ENCODE data around the gene SDHA.

The SDHA gene

DNA sequence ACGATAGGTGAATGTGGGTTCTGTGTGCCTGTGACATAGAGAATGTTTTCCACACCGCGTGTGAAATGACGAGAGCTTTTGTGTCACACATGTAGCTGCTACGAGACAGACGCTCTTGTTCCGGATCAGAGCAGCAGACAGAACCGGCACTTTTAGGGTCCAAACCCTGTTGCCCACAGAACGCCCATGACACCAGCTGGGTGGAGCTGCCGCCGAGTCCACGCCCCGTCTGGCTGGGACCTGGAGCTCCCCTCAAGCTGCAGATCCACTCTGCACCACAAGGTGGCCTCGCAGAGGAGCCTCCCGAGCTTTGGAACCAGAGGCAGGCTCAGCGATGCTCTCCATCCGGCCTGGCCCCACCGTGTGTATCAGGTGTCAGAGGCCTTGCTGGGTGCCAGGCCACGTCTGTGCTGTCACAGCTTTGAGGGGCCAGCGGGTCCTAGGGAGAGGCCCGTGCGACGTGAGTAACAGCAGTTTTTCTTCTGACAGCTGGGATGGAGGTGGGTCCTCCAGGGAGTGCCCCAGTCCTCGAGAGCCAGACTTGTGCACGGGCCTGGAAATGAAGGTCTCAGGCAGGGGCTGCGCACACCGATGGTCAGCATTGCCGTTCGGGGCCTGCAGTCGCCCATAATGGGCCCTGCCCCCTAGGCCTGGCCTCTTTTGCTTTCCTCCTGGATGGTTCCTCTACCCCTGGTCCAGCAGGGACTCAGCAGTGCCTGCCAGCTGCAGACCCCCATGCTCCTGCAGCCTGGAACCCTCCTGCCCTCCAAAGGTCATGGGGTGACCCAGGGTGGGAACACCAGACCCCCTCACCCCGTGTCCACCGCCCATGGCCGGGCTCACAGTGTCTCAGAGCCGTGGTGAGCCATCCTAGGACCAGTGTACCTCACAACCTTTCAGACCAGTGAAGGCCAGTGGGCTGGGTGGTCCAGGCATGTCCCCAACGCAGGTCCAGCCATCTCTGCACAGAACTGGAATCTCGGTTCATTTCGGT lies 29.3 kb upstream of the SDHA start:
- no peak for TF ChIP-seq JUND (IDR thresholded peaks at IDR 0.05; ENCODE audit: low read depth)
- DNase-seq (ENCODE audit: low read depth in 1 of 2, low spot score in 1 of 2) = peak; percentile 93 to 97
- in situ Hi-C loops (cut with HindIII; ENCODE audit: low pct_unique_long_range_greater_than_20kb, low sequenced_read_pairs) = no loop called here

GRCh38 chr5:189486-189885 lies 28.6 kb upstream of the SDHA start:
- in situ Hi-C loops (cut with HindIII; ENCODE audit: low pct_unique_long_range_greater_than_20kb, low sequenced_read_pairs) = no loop called here
- no peak for TF ChIP-seq JUND (IDR thresholded peaks at IDR 0.05; ENCODE audit: low read depth)
- DNase-seq (ENCODE audit: low read depth in 1 of 2, low spot score in 1 of 2) = no peak

GRCh38 chr5:189976-190365 lies 28.1 kb upstream of the SDHA start:
- no peak for TF ChIP-seq JUND (IDR thresholded peaks at IDR 0.05; ENCODE audit: low read depth)
- no peak for DNase-seq (ENCODE audit: low read depth in 1 of 2, low spot score in 1 of 2)
- in situ Hi-C loops (cut with HindIII; ENCODE audit: low pct_unique_long_range_greater_than_20kb, low sequenced_read_pairs) = no loop called here

DNA sequence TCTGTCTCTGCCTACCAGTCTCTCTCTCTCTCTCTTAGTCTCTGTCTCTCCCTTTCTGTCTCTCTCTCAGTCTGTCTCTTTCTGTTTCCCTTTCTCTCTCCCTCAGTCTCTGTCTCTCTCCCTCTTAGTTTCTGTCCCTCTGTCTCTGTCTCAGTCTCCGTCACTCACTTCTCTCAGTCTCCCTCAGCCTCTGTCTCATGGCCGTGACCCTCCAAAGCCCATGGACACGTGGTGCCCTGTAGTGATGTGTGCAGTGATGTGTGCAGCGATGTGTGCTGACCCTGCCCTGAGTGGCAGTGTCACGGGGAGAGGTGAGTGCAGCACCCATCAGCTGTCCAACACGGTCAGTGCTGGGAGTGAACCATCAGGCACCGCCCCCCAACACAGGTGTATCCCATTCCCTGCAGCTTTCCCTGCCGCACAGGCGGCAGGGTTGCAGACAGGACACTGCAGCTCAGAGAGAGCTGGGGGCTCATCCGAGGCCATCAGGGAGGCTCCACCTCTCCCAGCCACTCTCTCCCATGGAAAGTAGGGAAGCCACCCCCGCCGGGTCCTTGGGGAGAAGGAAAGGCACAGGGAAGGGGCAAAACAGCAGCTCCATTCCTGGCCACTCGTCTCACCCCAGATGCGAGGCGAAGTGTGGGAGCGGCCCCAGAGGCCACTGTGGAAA lies 27.6 kb upstream of the SDHA start:
- DNase-seq (ENCODE audit: low read depth in 1 of 2, low spot score in 1 of 2) = peak in 1 of 2 experiments; percentile 57
- in situ Hi-C loops (cut with HindIII; ENCODE audit: low pct_unique_long_range_greater_than_20kb, low sequenced_read_pairs) = no loop called here

GRCh38 chr5:191036-191948 lies 26.8 kb upstream of the SDHA start, which contains the start of gene LRRC14B:
Gene LRRC14B, plus strand, starts transcription at chr5:191495. Its CDS starts 44 bp downstream, at chr5:191539.
- in situ Hi-C loops (cut with HindIII; ENCODE audit: low pct_unique_long_range_greater_than_20kb, low sequenced_read_pairs) = no loop called here
- no peak for TF ChIP-seq JUND (IDR thresholded peaks at IDR 0.05; ENCODE audit: low read depth)
- DNase-seq (ENCODE audit: low read depth in 1 of 2, low spot score in 1 of 2) = peak; percentile 46 to 48

More for the DNA sequence above, 27.6 kb upstream of the SDHA start:
- TF ChIP-seq JUND (IDR thresholded peaks at IDR 0.05; ENCODE audit: low read depth) = no peak

DNA sequence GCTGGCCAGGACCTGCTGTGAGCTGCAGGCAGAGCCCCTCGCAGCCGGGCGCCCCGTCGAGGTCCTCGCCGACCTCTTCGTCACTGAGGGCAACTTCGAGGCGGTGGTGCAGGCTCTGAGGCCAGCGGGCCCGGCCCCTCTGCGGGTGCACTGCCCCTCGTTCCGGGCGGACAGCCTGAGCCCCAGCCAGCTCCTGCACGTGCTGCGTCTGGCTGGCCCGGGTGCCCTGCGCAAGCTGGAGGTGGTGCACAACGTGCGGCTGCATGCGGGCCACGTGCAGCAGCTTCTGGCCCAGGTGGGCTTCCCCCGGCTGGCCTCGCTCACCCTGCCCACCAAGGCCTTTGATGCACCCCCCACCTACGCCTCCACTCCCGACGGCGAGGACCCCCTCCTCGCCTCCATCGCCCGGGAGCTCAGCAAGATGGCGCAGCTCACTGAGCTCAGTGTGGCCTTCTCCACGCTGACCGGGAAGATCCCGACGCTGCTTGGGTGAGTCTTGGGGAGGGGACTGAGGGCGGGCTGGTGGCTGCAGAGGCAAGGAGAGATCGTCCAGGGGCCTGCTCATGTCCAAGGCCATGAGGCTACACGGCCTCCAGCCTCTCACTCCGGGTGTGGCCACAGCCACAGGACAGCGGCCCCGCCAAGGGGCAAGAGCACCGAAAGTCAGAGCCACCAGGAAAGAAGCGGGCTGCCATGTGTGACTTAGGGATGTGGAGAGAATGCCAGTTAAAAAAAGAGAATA lies 26.0 kb upstream of the SDHA start:
- DNase-seq (ENCODE audit: low read depth in 1 of 2, low spot score in 1 of 2) = no peak
- in situ Hi-C loops (cut with HindIII; ENCODE audit: low pct_unique_long_range_greater_than_20kb, low sequenced_read_pairs) = no loop called here
- no peak for TF ChIP-seq JUND (IDR thresholded peaks at IDR 0.05; ENCODE audit: low read depth)

DNA sequence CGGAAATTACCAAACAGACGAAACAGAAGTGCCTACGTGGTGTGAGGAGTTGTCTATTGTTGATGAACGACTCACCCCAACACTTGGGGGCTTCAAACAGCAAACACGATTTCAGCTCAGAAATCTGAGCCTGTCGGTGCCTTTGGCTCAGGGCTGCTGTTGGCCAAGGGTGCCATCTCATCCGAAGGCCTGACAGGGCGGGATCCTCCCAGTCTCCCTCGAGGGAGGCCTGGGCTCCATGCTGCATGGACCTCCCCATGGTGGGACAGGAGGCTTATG lies 25.5 kb upstream of the SDHA start:
- in situ Hi-C loops (cut with HindIII; ENCODE audit: low pct_unique_long_range_greater_than_20kb, low sequenced_read_pairs) = no loop called here
- DNase-seq (ENCODE audit: low read depth in 1 of 2, low spot score in 1 of 2) = no peak
- no peak for TF ChIP-seq JUND (IDR thresholded peaks at IDR 0.05; ENCODE audit: low read depth)

DNA sequence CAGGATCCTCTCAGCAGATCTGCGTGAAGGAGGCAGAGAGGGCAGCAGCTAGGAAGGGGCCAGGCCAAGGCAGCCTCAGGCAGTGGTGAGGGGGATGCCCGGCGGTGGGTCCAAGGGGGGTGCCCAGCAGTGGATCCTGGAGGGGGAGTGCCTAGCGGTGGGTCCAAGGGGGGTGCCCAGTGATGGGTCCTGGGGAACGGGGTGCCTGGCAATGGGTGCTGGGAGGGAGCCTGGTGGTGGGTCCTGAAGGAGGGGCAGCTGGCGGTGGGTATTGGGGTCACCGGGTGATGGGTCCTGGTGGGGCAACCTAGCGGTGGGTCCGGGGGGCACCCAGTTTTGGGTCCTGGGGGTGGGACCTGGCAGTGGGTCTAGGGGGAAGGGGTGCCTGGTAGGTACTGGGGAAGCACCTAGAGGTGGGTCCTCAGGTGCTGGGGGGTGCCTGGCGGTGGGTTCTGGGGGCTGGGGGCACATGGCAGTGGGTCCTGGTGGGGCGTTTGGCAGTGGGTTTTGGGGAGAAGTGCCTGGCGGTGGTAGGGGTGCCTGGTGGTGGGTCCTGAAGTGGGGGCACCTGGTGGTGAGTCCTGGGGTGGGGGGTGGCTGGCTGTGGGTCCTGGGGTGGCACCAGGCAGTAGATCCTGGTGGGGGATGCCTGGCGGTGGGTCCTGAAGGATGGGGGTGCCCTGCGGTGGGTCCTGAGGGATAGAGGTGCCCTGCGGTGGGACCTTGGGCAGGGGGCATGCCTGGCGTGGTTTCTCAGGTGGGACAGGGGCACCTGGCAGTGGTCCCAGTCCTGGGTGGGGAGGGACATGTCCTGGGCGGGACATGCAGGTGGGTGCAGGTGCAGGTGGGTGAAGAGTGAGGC lies 24.9 kb upstream of the SDHA start:
- in situ Hi-C loops (cut with HindIII; ENCODE audit: low pct_unique_long_range_greater_than_20kb, low sequenced_read_pairs) = no loop called here
- no peak for DNase-seq (ENCODE audit: low read depth in 1 of 2, low spot score in 1 of 2)
- TF ChIP-seq JUND (IDR thresholded peaks at IDR 0.05; ENCODE audit: low read depth) = no peak

GRCh38 chr5:194102-194501 lies 24.0 kb upstream of the SDHA start:
- no peak for TF ChIP-seq JUND (IDR thresholded peaks at IDR 0.05; ENCODE audit: low read depth)
- no peak for DNase-seq (ENCODE audit: low read depth in 1 of 2, low spot score in 1 of 2)
- in situ Hi-C loops (cut with HindIII; ENCODE audit: low pct_unique_long_range_greater_than_20kb, low sequenced_read_pairs) = no loop called here

- no peak for TF ChIP-seq JUND (IDR thresholded peaks at IDR 0.05; ENCODE audit: low read depth)
- DNase-seq (ENCODE audit: low read depth in 1 of 2, low spot score in 1 of 2) = no peak
- in situ Hi-C loops (cut with HindIII; ENCODE audit: low pct_unique_long_range_greater_than_20kb, low sequenced_read_pairs) = no loop called here
These were observed 23.4 kb upstream of the SDHA start for GRCh38 chr5:194603-195209.

Data from T47D (cell line).